ENCODE data around the gene MYRFL.
"Not testable (repeated sequence)": the region's sequence is repeated elsewhere in the genome, so short reads cannot be mapped to it uniquely, and the experiment has no call there.

Gene MYRFL

GRCh38 chr12:69824966-69825560, at the start of gene MYRFL:
TSS of gene MYRFL (plus strand) at chr12:69825227. CDS start at chr12:69825518, 291 bp downstream.
- DNase-seq: no peak

- no peak for DNase-seq
Measured at GRCh38 chr12:69779928-69780327, 45.1 kb upstream of the MYRFL start.

DNA sequence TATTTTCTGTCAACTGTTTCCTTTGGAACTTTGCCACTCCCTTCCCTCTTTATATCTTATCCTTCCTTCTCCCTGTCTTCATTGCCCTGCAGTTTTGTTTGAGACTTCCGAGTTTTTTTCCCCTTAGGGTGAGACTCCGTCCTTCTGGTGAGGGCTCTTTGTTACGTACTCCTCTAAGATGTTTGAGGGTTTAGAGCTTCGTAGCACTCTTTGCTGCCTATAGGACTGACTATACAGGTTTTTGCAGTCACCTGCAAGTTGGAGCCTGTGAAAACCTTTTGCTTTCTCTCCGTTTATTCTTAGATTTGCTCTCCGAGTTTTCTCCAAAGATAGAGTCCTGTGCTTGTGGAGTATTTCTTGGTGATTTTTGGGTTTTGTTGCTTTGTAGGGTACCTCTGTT, 41.7 kb upstream of the MYRFL start:
- no peak for DNase-seq

DNA sequence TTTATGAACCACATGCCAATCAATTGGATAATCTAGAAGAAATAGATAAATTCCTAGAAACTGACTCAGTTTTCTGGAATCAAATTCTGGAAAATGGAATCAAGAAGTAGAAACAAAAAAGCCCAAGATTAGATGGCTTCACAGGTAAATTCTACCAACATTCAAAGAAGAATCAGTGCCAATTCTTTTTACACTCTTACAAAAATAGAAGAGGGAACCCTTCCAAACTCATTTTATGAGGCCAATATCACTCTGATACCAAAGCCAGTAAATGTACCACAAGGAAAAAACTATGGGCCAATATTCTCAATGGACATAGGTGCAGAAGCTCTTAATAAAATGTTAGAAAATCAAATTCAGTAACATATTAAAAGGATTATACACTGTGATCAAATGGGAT, 35.7 kb upstream of the MYRFL start:
- DNase-seq: no peak

DNA sequence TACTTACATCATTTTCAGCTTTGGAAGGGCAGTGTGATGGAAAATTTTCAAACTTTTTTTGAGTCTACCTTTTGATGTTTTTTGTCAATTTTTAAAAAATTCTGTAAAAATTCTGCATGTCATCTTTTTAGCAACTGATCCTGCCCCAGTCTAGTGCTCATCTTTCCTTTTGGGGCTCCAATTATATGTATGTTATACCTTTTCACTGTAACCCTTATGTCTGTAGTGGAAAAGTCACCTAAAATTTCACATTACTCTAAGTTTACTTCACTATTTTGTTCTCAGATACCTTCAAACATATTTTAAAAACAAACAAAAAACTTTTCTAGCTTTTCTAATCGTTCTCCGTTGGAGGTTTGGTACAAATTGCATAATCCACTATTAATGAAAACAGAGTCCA, 32.5 kb upstream of the MYRFL start:
- no peak for DNase-seq

DNA sequence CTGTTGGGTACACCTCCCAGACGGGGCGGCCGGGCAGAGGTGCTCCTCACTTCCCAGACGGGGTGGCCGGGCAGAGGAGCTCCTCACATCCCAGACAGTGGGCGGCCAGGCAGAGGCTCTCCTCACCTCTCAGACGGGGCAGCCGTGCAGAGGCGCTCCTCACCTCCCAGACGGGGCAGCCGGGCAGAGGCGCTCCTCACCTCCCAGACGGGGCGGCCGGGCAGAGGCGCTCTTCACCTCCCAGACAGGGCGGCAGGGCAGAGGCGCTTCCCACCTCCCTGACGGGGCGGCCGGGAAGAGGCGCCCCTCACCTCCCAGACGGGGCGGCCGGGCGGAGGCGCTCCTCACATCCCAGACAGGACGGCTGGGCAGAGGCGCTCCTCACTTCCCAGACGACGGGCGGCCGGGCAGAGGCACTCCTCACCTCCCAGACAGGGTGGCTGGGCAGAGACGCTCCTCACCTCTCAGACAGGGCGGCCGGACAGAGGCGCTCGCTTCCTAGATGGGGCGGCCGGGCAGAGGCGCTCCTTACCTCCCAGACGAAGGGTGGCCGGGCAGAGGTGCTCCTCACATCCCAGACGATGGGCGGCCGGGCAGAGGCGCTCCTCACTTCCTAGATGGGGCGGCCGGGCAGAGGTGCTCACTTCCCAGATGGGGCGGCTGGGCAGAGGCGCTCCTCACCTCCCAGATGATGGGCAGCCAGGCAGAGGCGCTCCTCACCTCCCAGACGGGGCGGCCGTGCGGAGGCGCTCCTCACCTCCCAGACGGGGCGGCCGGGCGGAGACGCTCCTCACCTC, 17.7 kb upstream of the MYRFL start:
- DNase-seq: not testable (repeated sequence)

GRCh38 chr12:69810870-69811498, 14.0 kb upstream of the MYRFL start:
- no peak for DNase-seq

GRCh38 chr12:69816082-69816481, 8.9 kb upstream of the MYRFL start:
- no peak for DNase-seq

- no peak for DNase-seq
Measured at GRCh38 chr12:69821032-69821455, 4.0 kb upstream of the MYRFL start.

- DNase-seq: peak; percentile 46 to 82
Measured at GRCh38 chr12:69821456-69822159, 3.4 kb upstream of the MYRFL start.

GRCh38 chr12:69822201-69822860, 2.7 kb upstream of the MYRFL start:
- DNase-seq: no peak

DNA sequence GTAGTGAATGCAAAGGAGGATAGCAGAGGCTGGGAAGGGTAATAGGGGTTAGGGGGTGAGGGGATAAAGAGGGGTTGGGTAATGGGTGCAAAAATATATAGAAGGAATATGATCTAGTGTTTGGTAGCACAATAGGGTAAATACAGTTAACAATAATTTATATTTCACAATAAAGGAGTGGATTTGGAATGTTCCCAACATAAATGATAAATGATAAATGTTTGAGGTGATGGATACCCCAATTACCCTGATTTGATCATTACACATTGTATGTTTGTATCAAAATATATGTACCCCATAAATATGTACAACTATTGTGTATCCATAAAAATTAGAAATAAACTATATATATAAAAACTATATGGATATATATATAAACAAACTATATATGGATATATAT, 999 bp upstream of the MYRFL start:
- DNase-seq: no peak

GRCh38 chr12:69828897-69829296, 3.9 kb downstream of the MYRFL start:
- DNase-seq: no peak

DNA sequence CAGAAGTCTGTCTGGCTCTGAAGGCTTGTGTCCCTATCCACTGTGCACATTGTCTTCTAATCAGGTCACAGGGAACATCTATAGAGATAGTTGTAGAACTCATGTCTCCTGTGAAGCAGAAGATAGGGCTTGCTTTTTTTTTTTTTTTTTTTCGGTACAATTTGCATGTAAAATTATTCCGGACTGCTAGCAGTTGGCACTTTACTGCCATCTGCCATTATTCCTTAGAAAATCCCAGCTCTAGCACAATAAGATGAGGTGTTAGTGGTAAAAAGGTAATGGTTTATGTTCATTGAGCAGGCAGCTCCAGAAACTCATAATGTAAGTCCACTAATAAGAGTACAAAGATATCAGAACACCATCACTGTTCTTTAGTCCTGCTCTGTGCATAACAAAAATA, 8.7 kb downstream of the MYRFL start:
- DNase-seq: no peak

GRCh38 chr12:69834147-69834546, 9.1 kb downstream of the MYRFL start:
- DNase-seq: no peak

DNA sequence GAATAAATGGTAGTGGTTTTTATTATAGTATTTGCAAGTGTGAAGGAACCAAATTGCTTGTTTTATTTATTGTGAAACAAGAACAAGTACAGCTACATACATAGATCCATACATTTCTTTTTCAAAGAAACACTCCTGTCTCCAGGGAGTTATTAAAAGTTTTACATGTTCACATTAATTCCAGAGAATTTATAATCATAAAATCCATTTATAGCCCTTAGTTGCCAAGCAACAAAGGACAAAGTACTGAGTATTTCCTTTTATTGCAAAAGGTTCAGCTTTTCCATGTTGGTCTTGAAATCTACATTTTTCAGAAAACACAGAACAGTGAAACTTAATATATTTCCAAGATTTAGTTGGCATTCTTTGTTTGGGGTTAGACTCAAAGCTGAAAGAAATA, 9.5 kb downstream of the MYRFL start:
- DNase-seq: no peak

- DNase-seq: no peak
Measured at GRCh38 chr12:69835081-69835480, 10.1 kb downstream of the MYRFL start.

- DNase-seq: no peak
Measured at GRCh38 chr12:69836015-69836414, 11.0 kb downstream of the MYRFL start.

- no peak for DNase-seq
Measured at GRCh38 chr12:69837191-69837590, 12.2 kb downstream of the MYRFL start.

GRCh38 chr12:69837657-69838415, 12.8 kb downstream of the MYRFL start:
- DNase-seq: no peak

DNA sequence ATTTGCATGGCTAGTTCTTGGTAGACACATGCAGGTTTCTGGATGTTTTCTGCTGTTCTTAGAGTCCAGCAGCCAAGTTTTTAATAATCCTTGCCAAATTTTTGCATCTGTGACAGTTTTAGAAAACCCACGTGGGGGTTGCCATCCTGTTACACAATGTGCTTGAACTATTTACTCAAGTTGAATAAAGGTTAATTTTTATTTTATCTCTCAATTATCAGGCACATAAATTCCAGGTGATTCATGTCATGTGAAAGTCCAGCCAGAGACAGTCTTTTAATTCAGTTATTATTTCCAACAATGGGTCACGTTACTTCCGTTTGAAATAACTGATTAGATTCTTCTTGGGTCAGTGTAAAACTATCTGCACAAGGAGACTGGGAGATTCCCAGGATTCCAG, 15.7 kb downstream of the MYRFL start:
- DNase-seq: peak in 1 of 2 experiments; percentile 64

DNA sequence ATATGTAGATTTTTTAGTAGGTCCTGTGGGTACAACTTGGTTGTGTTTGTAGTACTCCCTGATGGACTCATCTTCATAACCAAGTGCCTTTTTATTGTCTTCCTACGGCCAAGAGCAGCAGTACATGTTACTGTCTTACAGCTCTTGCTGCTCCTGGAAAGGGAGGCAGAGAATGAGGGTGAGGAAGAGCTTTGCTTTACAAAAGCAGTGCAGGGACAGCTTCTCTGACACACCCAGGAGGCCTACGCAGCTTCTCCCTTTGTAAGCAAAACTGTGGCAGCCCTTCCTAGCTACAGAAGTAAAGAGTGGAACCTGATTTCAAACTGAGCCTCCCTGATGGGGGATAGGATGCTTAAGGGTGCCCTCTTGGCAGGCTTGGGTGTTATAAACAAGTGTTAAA, 18.6 kb downstream of the MYRFL start:
- peak in 1 of 2 experiments; percentile 31 for DNase-seq
